ENCODE data around the gene LRRFIP1. TPM values are rescaled to one million over a fixed set of nuclear protein-coding genes. Genes with fewer than 3 reads are reported as not detected.
A peak's percentile ranks its signal among the peaks of the same experiment; 100 is the strongest.
"Not testable (repeated sequence)": the region's sequence is repeated elsewhere in the genome, so short reads cannot be mapped to it uniquely, and the experiment has no call there.

The LRRFIP1 gene
- total and polyA plus RNA-seq, 12 donors, result 18.7 to 79.7 (median 51.8) TPM

DNA sequence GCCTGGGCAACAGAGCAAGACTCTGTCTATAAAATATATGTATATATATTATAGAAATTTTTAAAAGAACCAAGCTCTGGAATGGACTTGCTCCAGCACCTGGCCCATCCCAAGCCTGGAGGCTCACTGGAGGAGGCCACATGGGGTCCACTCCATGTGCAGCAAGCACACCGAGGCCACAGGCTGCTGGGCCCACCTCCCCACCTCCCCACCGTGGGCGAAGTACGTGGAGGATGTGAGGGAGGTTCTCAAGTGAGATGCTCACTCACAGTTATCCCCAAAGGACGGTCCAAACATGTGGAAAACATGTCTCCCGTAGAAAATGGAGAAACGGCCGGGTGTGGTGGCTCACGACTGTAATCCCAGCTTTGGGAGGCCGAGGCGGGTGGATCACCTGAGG is 23.0 kb upstream of the LRRFIP1 start:
- intact Hi-C loops (cut with DNase I), result no loop called here
- Histone ChIP-seq H3K9me3 (replicated peaks in 1 of 3) (no peaks in the 10 kb centered on the region), H3K27ac (peak overlapping the region in 1 of 5 donors; percentile 64), H3K4me3 (no peak overlapping the region), H3K27me3 (no peaks in the 10 kb centered on the region), H3K36me3 (replicated peaks in 1 of 2) (no peaks in the 10 kb centered on the region), H3K4me1 (replicated peaks in 1 of 2) (peaks cover 8 to 10% of the 10 kb centered on the region in 2 donors)
- no peak for DNase-seq
- WGBS, 4 donors, result 85 to 93% (median 89%) methylated on average over 11 of the region's 11 CpGs
- TF ChIP-seq POLR2A (IDR thresholded peaks at IDR 0.05), result no peak
- TF ChIP-seq, protein P1, sequence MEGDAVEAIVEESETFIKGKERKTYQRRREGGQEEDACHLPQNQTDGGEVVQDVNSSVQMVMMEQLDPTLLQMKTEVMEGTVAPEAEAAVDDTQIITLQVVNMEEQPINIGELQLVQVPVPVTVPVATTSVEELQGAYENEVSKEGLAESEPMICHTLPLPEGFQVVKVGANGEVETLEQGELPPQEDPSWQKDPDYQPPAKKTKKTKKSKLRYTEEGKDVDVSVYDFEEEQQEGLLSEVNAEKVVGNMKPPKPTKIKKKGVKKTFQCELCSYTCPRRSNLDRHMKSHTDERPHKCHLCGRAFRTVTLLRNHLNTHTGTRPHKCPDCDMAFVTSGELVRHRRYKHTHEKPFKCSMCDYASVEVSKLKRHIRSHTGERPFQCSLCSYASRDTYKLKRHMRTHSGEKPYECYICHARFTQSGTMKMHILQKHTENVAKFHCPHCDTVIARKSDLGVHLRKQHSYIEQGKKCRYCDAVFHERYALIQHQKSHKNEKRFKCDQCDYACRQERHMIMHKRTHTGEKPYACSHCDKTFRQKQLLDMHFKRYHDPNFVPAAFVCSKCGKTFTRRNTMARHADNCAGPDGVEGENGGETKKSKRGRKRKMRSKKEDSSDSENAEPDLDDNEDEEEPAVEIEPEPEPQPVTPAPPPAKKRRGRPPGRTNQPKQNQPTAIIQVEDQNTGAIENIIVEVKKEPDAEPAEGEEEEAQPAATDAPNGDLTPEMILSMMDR (IDR thresholded peaks at IDR 0.05), result no peak

DNA sequence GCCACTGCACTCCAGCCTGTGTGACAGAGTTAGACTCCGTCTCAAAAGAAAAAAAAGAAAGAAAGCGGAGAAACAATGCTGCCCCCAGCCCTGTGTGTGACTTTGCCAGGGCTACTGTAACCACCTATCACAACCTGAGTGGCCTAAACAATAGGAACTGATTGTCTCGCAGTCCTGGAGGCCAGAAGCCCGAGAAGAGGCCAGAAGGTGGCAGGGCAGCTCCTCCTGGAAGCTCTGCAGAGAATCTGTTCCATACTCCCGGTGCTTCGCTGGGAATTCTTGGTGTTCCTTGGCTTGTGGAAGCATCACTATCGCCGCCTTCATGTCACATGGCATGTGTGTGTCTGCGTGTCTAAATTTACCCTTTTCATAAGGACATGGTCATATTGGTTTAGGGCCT is 22.4 kb upstream of the LRRFIP1 start:
- WGBS, 4 donors, result 86 to 96% (median 92%) methylated on average over 5 to 9 of the region's 9 CpGs
- H3K9me3 ChIP-seq (replicated peaks in 1 of 3), result no peaks in the 10 kb centered on the region
- DNase-seq, result no peak
- H3K27ac ChIP-seq, result no peak overlapping the region
- no peaks in the 10 kb centered on the region for H3K36me3 ChIP-seq (replicated peaks in 1 of 2)
- peaks cover 2 to 7% of the 10 kb centered on the region in 2 donors for H3K4me1 ChIP-seq (replicated peaks in 1 of 2)
- H3K27me3 ChIP-seq, result no peaks in the 10 kb centered on the region
- intact Hi-C loops (cut with DNase I), result no loop called here
- H3K4me3 ChIP-seq, result no peak overlapping the region
- TF ChIP-seq, protein P1 (IDR thresholded peaks at IDR 0.05), result peak in 2 of 6 experiments; percentile 12 to 21
- no peak for TF ChIP-seq POLR2A (IDR thresholded peaks at IDR 0.05)

DNA sequence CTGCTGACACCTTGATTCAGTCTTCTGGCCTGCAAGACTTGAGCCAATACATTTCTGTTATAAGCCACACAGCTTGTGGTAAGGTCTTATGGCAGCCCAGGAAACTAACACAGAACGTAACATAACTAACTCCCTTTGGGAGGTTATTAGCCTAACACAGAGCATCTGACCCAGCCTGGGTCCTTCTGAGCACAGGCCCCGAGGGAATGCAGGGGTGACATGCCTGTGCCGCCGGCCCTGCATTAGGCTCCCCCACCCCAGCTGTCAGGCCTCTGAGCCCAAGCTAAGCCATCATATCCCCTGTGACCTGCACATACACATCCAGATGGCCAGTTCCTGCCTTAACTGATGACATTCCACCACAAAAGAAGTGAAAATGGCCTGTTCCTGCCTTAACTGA is 20.9 kb upstream of the LRRFIP1 start:
- H3K9me3 ChIP-seq (replicated peaks in 1 of 3); H3K27me3 ChIP-seq; intact Hi-C loops (cut with DNase I): not testable (repeated sequence)

DNA sequence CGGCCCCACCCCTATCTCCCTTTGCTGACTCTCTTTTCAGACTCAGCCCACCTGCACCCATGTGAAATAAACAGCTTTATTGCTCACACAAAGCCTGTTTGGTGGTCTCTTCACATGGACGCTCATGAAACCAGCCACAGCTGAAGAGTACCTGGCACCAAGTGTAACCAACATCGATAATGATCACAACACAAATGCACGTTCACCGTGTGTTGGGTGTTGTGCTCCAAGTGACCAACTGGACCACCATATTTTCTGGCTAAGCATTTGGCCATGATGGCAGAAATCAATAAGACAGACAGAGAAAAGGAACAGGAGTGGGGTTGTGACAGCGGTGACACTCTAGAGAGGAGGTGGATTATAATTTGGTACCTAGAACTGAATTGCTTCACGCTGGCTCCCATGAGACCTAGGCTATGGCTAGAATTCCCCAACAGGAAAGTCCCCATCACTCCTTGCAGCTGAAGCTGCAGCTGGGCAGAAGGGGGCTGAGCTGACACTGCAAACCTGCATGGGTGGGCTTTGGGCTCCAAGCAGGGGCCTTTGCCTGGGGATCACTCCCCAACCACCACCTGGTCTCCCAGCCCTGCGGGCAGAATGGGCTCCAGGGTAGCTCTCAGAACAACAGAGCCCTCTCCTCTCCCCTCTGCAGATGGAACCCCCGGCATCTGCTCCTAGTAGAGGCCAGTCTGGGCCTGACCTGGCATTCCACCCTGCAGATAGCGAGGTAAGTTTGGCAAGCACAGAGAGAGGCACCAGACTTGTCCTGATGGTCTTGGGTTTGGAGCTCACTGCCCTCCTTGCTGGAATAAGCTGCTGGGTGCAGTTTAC is 14.6 kb upstream of the LRRFIP1 start:
- H3K27me3 ChIP-seq, result no peaks in the 10 kb centered on the region

More for the DNA sequence above, 20.9 kb upstream of the LRRFIP1 start:
- H3K4me3 ChIP-seq; DNase-seq; H3K4me1 ChIP-seq (replicated peaks in 1 of 2); H3K27ac ChIP-seq; H3K36me3 ChIP-seq (replicated peaks in 1 of 2): not testable (repeated sequence)
- 86 to 100% (median 88%) methylated on average over 1 to 4 of the region's 4 CpGs; no CpG with 5 or more reads in 1 of the 4 donors for WGBS, 4 donors

More for the DNA sequence above, 14.6 kb upstream of the LRRFIP1 start:
- intact Hi-C loops (cut with DNase I), result no loop called here
- H3K27ac ChIP-seq, result no peak overlapping the region
- peak in 1 of 7 donors; percentile 13 for DNase-seq
- H3K4me1 ChIP-seq (replicated peaks in 1 of 2), result peaks cover 18 to 22% of the 10 kb centered on the region in 2 donors
- H3K4me3 ChIP-seq, result no peak overlapping the region
- H3K36me3 ChIP-seq (replicated peaks in 1 of 2), result no peaks in the 10 kb centered on the region
- WGBS, 4 donors, result 86 to 95% (median 88%) methylated on average over 7 to 10 of the region's 10 CpGs
- H3K9me3 ChIP-seq (replicated peaks in 1 of 3), result no peaks in the 10 kb centered on the region
- TF ChIP-seq POLR2A (IDR thresholded peaks at IDR 0.05), result no peak
- TF ChIP-seq, protein P1 (IDR thresholded peaks at IDR 0.05), result no peak

All from adrenal gland (tissue), 12 donors.